ENCODE data around the gene C1orf21. TPM values are rescaled to one million over a fixed set of nuclear protein-coding genes. Genes with fewer than 3 reads are reported as not detected.

Gene C1orf21
- total RNA-seq, 1 experiment from 2014 or later: 0.15 TPM

GRCh38 chr1:184630679-184631060 is 243.8 kb downstream of the C1orf21 start:
- Histone ChIP-seq H3K9me3 (ENCODE audit: control insufficient read depth, insufficient read depth, low read depth, low read length) (no peaks in the 10 kb centered on the region), H3K27me3 (ENCODE audit: control insufficient read depth, insufficient read depth, low read length) (no peaks in the 10 kb centered on the region; the same call in 1 of the 2 replicates), H3K4me1 (ENCODE audit: control insufficient read depth, insufficient read depth, low read length) (no peaks in the 10 kb centered on the region), H3K36me3 (ENCODE audit: control insufficient read depth, insufficient read depth, low read length) (no peaks in the 10 kb centered on the region), H3K27ac (ENCODE audit: low read length) (no peak overlapping the region), H3K4me3 (ENCODE audit: low read depth in 2 of 2, low read length in 2 of 2) (no peak overlapping the region)
- no TSS peak for BruUV-seq (replicated peaks)
- ChIA-PET CTCF (interaction anchor here (0.5 kb wide), 1 partner anchor 1007 kb away, joined by 3 read pairs; no protein-coding TSS in a partner anchor), POLR2A (no interaction called here)
- intact Hi-C loops (cut with micrococcal nuclease; ENCODE audit: unreplicated experiment) (no loop called here), in situ Hi-C loops (cut with HindIII; ENCODE audit: low pct_unique_long_range_greater_than_20kb, low sequenced_read_pairs) (no loop called here)
- DNase-seq (ENCODE audit: low read depth, low spot score): no peak
- TF ChIP-seq TCF7L2 (IDR thresholded peaks at IDR 0.05; ENCODE audit: low read depth, low read length) (no peak), POLR2AphosphoS5 (IDR thresholded peaks at IDR 0.05; ENCODE audit: low read depth, low read length) (no peak), REST (IDR thresholded peaks at IDR 0.05; ENCODE audit: insufficient read depth in 1 of 2, low read depth in 2 of 2, low read length in 1 of 2) (no peak), SIN3A (IDR thresholded peaks at IDR 0.05; ENCODE audit: borderline replicate concordance, insufficient read depth, low read depth, low read length) (no peak), CTCF (IDR thresholded peaks at IDR 0.05) (no peak)
- no peak for ATAC-seq

GRCh38 chr1:184632415-184633175 is 245.8 kb downstream of the C1orf21 start:
- BruUV-seq (replicated peaks): no TSS peak
- no peak for TF ChIP-seq CTCF (IDR thresholded peaks at IDR 0.05)
- no peak for TF ChIP-seq SIN3A (IDR thresholded peaks at IDR 0.05; ENCODE audit: borderline replicate concordance, insufficient read depth, low read depth, low read length)
- no peak for TF ChIP-seq TCF7L2 (IDR thresholded peaks at IDR 0.05; ENCODE audit: low read depth, low read length)
- TF ChIP-seq REST (IDR thresholded peaks at IDR 0.05; ENCODE audit: insufficient read depth in 1 of 2, low read depth in 2 of 2, low read length in 1 of 2): no peak
- TF ChIP-seq POLR2AphosphoS5 (IDR thresholded peaks at IDR 0.05; ENCODE audit: low read depth, low read length): no peak
- Histone ChIP-seq H3K4me1 (ENCODE audit: control insufficient read depth, insufficient read depth, low read length) (no peaks in the 10 kb centered on the region), H3K27ac (ENCODE audit: low read length) (no peak overlapping the region), H3K36me3 (ENCODE audit: control insufficient read depth, insufficient read depth, low read length) (no peaks in the 10 kb centered on the region), H3K9me3 (ENCODE audit: control insufficient read depth, insufficient read depth, low read depth, low read length) (no peaks in the 10 kb centered on the region), H3K4me3 (ENCODE audit: low read depth in 2 of 2, low read length in 2 of 2) (no peak overlapping the region), H3K27me3 (ENCODE audit: control insufficient read depth, insufficient read depth, low read length) (no peaks in the 10 kb centered on the region; the same call in 1 of the 2 replicates)
- DNase-seq (ENCODE audit: low read depth, low spot score) (no peak), ATAC-seq (no peak)
- CTCF ChIA-PET: no interaction called here
- POLR2A ChIA-PET: no interaction called here
- in situ Hi-C loops (cut with HindIII; ENCODE audit: low pct_unique_long_range_greater_than_20kb, low sequenced_read_pairs): no loop called here
- intact Hi-C loops (cut with micrococcal nuclease; ENCODE audit: unreplicated experiment): no loop called here

All from Panc1 (cell line).